HG03060 (cell line): Measurements from ENCODE around the gene CFI.
A peak's percentile ranks its signal among the peaks of the same experiment; 100 is the strongest.

ENCODE experiments used
- ATAC-seq: cut with Tn5 transposase; IDR thresholded peaks from one replicate; pipeline ENCODE4 v1.9.1; 2021; ENCODE audit warnings: low read depth, moderate number of reproducible peaks; ENCODE audit not compliant: unreplicated experiment

The CFI gene

GRCh38 chr4:109735566-109736365 is 66.0 kb downstream of the CFI start:
- no peak for ATAC-seq

GRCh38 chr4:109733728-109734127 is 68.1 kb downstream of the CFI start:
- ATAC-seq = no peak

- ATAC-seq = no peak
Observed at GRCh38 chr4:109730619-109731545, 70.9 kb downstream of the CFI start.

GRCh38 chr4:109729718-109730618 is 71.8 kb downstream of the CFI start, which contains the start of gene PLA2G12A:
Gene PLA2G12A, minus strand, starts transcription at chr4:109730070. Its CDS starts 261 bp downstream, at chr4:109729809.
- peak; percentile 39 for ATAC-seq

GRCh38 chr4:109729117-109729717 is 72.6 kb downstream of the CFI start:
- ATAC-seq = peak; percentile 14

GRCh38 chr4:109728385-109728784 is 73.4 kb downstream of the CFI start:
- no peak for ATAC-seq

- ATAC-seq = no peak
Observed at GRCh38 chr4:109723110-109723509, 78.7 kb downstream of the CFI start.

- ATAC-seq = no peak
Observed at GRCh38 chr4:109722357-109722756, 79.4 kb downstream of the CFI start.

- no peak for ATAC-seq
Observed at GRCh38 chr4:109721033-109721432, 80.8 kb downstream of the CFI start.

GRCh38 chr4:109719604-109720003 is 82.2 kb downstream of the CFI start:
- no peak for ATAC-seq

- no peak for ATAC-seq
Observed at GRCh38 chr4:109718759-109719158, 83.0 kb downstream of the CFI start.

GRCh38 chr4:109713500-109713899 is 88.3 kb downstream of the CFI start:
- no peak for ATAC-seq

- peak; percentile 93 for ATAC-seq
Observed at GRCh38 chr4:109708990-109709389, 92.8 kb downstream of the CFI start.

GRCh38 chr4:109708435-109708834 is 93.4 kb downstream of the CFI start:
- ATAC-seq = no peak

GRCh38 chr4:109703664-109704361 is 98.0 kb downstream of the CFI start:
- ATAC-seq = no peak

GRCh38 chr4:109702950-109703663 is 98.7 kb downstream of the CFI start, which contains the start of gene CASP6:
Gene CASP6, minus strand, starts transcription at chr4:109703445. Its CDS starts 50 bp downstream, at chr4:109703395.
- ATAC-seq = peak; percentile 39

- ATAC-seq = no peak
Observed at GRCh38 chr4:109701566-109702410, 100.0 kb downstream of the CFI start.
